ENCODE measurements around the gene SMIM35. TPM values are rescaled to one million over a fixed set of nuclear protein-coding genes. Genes with fewer than 3 reads are reported as not detected.
"Not testable (repeated sequence)": the region's sequence is repeated elsewhere in the genome, so short reads cannot be mapped to it uniquely, and the experiment has no call there.

Gene SMIM35
- total RNA-seq, 3 donors from 2014 or later = not detected

DNA sequence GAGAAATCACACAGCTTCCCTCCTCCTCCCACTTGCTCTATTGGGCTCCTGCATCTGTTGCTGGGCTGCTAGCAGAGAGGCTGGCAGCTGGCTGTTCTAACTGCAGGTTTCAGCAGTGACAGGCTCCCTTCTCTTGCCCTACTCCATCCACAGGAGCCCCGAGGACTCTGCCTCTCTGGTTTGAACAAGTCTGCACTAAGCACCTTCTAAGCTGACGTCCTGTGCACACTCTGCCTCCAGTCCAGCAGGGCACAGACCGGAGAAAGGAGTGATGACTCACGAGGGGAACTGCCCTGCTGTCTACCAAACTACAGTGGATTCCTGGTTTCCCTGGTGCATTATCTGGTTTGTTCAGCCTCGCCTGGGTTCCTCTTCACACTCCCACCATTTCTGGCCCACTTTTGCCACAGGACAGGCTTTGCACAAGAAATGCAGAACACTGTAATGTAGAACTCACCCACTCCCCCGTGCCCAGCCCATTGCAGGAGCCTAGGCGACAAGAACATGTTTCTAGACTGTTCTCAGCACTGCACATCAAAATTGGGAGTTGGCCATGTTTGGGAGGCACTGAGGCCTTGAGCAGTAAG, 74.6 kb downstream of the SMIM35 start:
- Histone ChIP-seq H3K4me1 (no peaks in the 10 kb centered on the region), H3K27me3 (no peaks in the 10 kb centered on the region), H3K27ac (peak overlapping the region in 1 of 2 donors; percentile 38), H3K9me3 (no peaks in the 10 kb centered on the region), H3K36me3 (no peaks in the 10 kb centered on the region), H3K4me3 (no peak overlapping the region)
- TF ChIP-seq POLR2A (IDR thresholded peaks at IDR 0.05) (no peak), POLR2AphosphoS5 (IDR thresholded peaks at IDR 0.05) (no peak)
- TF ChIP-seq, protein P1, sequence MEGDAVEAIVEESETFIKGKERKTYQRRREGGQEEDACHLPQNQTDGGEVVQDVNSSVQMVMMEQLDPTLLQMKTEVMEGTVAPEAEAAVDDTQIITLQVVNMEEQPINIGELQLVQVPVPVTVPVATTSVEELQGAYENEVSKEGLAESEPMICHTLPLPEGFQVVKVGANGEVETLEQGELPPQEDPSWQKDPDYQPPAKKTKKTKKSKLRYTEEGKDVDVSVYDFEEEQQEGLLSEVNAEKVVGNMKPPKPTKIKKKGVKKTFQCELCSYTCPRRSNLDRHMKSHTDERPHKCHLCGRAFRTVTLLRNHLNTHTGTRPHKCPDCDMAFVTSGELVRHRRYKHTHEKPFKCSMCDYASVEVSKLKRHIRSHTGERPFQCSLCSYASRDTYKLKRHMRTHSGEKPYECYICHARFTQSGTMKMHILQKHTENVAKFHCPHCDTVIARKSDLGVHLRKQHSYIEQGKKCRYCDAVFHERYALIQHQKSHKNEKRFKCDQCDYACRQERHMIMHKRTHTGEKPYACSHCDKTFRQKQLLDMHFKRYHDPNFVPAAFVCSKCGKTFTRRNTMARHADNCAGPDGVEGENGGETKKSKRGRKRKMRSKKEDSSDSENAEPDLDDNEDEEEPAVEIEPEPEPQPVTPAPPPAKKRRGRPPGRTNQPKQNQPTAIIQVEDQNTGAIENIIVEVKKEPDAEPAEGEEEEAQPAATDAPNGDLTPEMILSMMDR (IDR thresholded peaks at IDR 0.05) = no peak
- intact Hi-C loops (cut with DNase I; ENCODE audit: low total_unique reads) = no loop called here
- DNase-seq (ENCODE audit: low spot score in 2 of 2) = no peak

DNA sequence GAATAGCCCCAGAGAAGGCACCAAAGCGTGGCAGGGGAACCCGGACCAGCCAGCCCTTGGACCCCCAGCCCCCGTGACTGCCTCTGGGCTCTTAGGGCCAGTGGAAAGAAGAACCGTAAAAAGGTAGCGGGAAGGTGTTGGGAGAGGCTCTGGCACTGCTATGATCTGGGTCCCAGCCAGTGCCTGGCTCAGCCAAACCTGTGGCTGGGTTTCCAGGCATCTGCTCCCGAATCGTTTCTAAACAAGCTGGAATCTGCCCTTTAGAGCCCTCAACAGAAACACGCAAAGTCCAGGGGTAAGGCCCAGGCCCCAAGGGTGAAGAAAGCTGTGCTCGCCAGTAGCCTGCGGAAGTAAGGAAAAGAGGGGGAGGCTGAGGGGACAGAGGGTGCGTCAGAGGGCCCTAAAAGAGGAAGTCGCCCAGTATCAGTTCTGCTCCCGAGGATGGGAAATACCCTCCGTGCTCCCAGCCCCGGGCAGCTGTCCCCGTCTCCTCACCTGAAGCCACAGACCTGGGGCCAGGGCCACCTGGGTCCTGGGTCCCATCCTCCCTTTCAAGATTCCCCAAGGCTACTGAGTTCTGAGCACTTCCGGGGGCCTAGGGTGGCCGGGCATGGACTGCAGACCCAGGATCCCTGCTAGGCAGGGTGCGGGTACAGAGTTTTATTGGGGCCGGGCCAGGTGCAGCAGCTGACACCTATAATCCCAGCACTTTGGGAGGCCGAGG, 75.9 kb downstream of the SMIM35 start:
- TF ChIP-seq, protein P1 (IDR thresholded peaks at IDR 0.05) = no peak
- TF ChIP-seq POLR2A (IDR thresholded peaks at IDR 0.05) (no peak), POLR2AphosphoS5 (IDR thresholded peaks at IDR 0.05) (no peak)
- intact Hi-C loops (cut with DNase I; ENCODE audit: low total_unique reads) = no loop called here
- peak overlapping the region; percentile 15 to 80 for H3K27ac ChIP-seq
- H3K4me3 ChIP-seq = no peak overlapping the region
- peak in 1 of 2 donors; percentile 35 for DNase-seq (ENCODE audit: low spot score in 2 of 2)
- H3K27me3 ChIP-seq = no peaks in the 10 kb centered on the region
- H3K9me3 ChIP-seq = no peaks in the 10 kb centered on the region
- H3K4me1 ChIP-seq = no peaks in the 10 kb centered on the region
- no peaks in the 10 kb centered on the region for H3K36me3 ChIP-seq

DNA sequence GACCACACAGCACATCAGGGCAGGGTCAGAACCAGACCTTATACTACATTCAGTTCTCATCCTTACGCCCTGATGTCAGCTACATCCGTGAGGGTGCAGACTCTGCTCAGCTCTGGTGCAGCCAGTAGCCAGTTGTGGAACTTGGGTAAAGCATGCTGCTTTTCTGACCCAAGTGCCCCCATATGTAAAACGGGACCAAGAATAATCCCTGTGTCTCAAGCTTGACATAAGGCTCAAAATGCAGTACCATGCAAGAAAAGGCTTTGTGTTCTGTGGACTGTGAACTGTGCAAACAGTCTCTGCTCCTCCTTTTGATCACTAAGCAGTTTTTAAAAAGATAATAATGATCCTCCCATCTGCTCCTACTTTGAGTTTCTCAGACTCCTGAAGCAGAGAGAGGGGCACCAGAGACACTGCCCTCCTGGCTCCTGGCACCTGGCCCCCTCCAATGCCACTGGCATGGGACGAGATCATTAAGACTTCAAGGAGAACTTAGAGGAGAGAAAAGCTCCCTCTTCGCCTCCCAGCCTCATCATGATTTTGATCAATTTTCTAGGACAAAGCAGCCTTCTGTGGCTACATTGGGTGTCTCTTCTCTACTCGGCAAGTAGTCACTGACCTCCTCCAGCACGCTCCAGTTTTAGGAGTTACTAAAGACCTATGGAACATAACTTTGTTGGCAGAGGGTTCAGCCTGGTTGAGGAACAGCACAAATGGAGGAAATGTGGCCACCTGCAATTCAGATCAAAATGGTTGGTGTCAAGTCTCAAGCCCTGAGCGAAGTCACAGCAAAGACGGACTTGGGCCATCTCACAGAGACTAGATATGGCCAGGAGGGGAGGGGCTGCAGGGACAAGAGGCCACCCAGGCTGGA, 76.7 kb downstream of the SMIM35 start:
- intact Hi-C loops (cut with DNase I; ENCODE audit: low total_unique reads) = no loop called here
- no peak for DNase-seq (ENCODE audit: low spot score in 2 of 2)
- Histone ChIP-seq H3K4me3 (no peak overlapping the region), H3K27me3 (no peaks in the 10 kb centered on the region), H3K36me3 (no peaks in the 10 kb centered on the region), H3K9me3 (no peaks in the 10 kb centered on the region), H3K27ac (peak overlapping the region; percentile 15 to 80), H3K4me1 (no peaks in the 10 kb centered on the region)
- no peak for TF ChIP-seq POLR2A (IDR thresholded peaks at IDR 0.05)
- TF ChIP-seq, protein P1 (IDR thresholded peaks at IDR 0.05) = no peak
- no peak for TF ChIP-seq POLR2AphosphoS5 (IDR thresholded peaks at IDR 0.05)

DNA sequence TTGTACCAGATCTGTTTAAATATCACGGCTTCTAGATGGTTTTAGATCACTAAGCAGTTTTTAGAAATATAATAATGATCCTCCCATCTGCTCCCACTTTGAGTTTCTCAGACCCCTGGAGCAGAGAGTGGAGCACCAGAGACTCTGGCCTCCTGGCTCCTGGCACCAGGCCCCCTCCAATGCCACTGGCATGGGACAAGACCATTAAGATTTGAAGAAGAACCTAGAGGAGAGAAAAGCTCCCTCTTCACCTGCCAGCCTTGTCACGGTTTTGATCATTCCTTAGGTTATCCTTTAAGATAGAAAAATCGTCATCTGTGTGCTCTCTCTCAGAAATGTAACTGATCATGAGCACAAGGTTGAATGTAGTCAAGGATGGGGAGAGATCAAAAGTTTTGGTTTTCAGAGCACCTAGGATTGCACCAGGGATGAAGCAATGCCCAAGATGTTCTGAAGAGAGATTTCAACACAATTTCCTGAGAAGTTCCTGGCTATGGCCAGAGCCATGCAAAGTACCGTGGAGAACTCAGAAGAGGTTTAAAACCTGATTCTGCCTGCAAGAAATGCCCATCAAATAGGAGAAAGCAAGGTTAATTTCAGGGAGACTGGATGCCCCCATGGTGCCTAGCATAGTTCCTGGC, 78.4 kb downstream of the SMIM35 start:
- no peaks in the 10 kb centered on the region for H3K36me3 ChIP-seq
- H3K4me3 ChIP-seq = no peak overlapping the region
- TF ChIP-seq, protein P1 (IDR thresholded peaks at IDR 0.05) = no peak
- no peak for TF ChIP-seq POLR2AphosphoS5 (IDR thresholded peaks at IDR 0.05)
- no peak for TF ChIP-seq POLR2A (IDR thresholded peaks at IDR 0.05)
- H3K27me3 ChIP-seq = no peaks in the 10 kb centered on the region
- H3K27ac ChIP-seq = no peak overlapping the region
- DNase-seq (ENCODE audit: low spot score in 2 of 2) = no peak
- H3K4me1 ChIP-seq = no peaks in the 10 kb centered on the region
- H3K9me3 ChIP-seq = no peaks in the 10 kb centered on the region
- intact Hi-C loops (cut with DNase I; ENCODE audit: low total_unique reads) = no loop called here

DNA sequence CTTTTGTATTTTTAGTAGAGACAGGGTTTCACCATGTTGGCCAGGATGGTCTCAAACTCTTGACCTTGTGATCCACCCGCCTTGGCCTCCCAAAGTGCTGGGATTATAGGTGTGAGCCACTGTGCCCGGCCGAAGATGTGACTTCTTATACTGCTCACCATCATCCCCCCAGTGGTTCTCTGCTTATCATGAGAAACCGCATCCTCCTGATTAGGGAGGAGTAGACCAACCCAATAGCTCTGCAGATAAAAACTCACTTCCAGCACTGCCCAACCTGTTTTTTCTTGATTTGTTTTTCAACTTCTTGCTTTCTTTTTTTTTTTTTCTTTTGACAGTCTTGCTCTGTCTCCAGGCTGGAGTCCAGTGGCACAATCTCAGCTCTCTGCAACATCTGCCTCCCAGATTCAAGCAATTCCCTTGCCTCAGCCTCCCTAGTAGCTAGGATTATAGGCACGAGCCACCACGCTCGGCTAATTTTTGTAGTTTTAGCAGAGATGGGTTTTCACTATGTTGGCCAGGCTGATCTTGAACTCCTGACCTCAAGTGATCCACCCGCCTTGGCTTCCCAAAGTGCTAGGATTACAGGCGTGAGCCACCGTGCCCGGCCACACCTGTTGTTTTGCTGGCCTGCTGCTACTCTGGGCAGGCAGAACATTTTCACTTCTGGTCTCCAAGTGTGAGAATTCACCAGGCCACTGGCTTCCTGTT, 79.0 kb downstream of the SMIM35 start:
- H3K4me1 ChIP-seq; H3K4me3 ChIP-seq; H3K27ac ChIP-seq; H3K36me3 ChIP-seq; DNase-seq (ENCODE audit: low spot score in 2 of 2); H3K9me3 ChIP-seq; H3K27me3 ChIP-seq; intact Hi-C loops (cut with DNase I; ENCODE audit: low total_unique reads): not testable (repeated sequence)

Data from breast epithelium (tissue), 4 donors.